H9 (cell line): ENCODE data around the gene REC114. TPM values are rescaled to one million over a fixed set of nuclear protein-coding genes. Genes with fewer than 3 reads are reported as not detected.

Source experiments
- DNase-seq: peaks from one replicate; pipeline ENCODE4 v3.0.0-alpha.2; 2017
- H2AFZ ChIP-seq: one replicate; pipeline ENCODE4 v1.6.1; 2013; ENCODE audit warnings: mild to moderate bottlenecking, low read length, control low read depth, moderate library complexity
- H2AK5ac ChIP-seq: 2 replicates; pipeline ENCODE4 v1.6.1; 2013; ENCODE audit warnings: low read length, control low read depth, mixed read lengths; ENCODE audit not compliant: insufficient read length
- H2BK120ac ChIP-seq: one replicate; pipeline ENCODE4 v1.6.1; 2013; ENCODE audit warnings: low read depth, mild to moderate bottlenecking, low read length, control low read depth, inconsistent platforms; ENCODE audit not compliant: poor library complexity, severe bottlenecking
- H2BK12ac ChIP-seq: 2 replicates; pipeline ENCODE4 v1.6.1; 2013; ENCODE audit warnings: low read length, control low read depth, mixed read lengths, low read depth; ENCODE audit not compliant: insufficient read length
- H2BK15ac ChIP-seq: 2 replicates; pipeline ENCODE4 v1.6.1; 2013; ENCODE audit warnings: low read depth, low read length, control low read depth
- H2BK20ac ChIP-seq: one replicate; pipeline ENCODE4 v1.6.1; 2013; ENCODE audit warnings: low read depth, mild to moderate bottlenecking, low read length, control low read depth, inconsistent platforms; ENCODE audit not compliant: poor library complexity, severe bottlenecking
- H2BK5ac ChIP-seq: 2 replicates; pipeline ENCODE4 v1.6.1; 2013; ENCODE audit warnings: low read length, control low read depth, mixed read lengths; ENCODE audit not compliant: insufficient read length
- H3K14ac ChIP-seq: 2 replicates; pipeline ENCODE4 v1.6.1; 2013; ENCODE audit warnings: low read length, control low read depth; ENCODE audit not compliant: insufficient read depth
- H3K18ac ChIP-seq: 2 replicates; pipeline ENCODE4 v1.6.1; 2013; ENCODE audit warnings: low read depth, mild to moderate bottlenecking, mixed read lengths, low read length, control low read depth; ENCODE audit not compliant: insufficient read length
- H3K23ac ChIP-seq: 2 replicates; pipeline ENCODE4 v1.6.1; 2013; ENCODE audit warnings: low read length, control low read depth, mixed read lengths, low read depth; ENCODE audit not compliant: insufficient read length
- H3K23me2 ChIP-seq: 2 replicates; pipeline ENCODE4 v1.6.1; 2013; ENCODE audit warnings: low read depth, mild to moderate bottlenecking, mixed read lengths, low read length, control low read depth; ENCODE audit not compliant: insufficient read length, poor library complexity, severe bottlenecking
- H3K27ac ChIP-seq: 2 replicates; pipeline ENCODE4 v1.5.1; 2013; ENCODE audit warnings: low read length, control low read depth, mixed read lengths, low read depth; ENCODE audit not compliant: insufficient read length
- H3K27me3 ChIP-seq: 2 replicates; pipeline ENCODE4 v1.6.1; 2013; ENCODE audit warnings: low read length, control low read depth, inconsistent platforms; ENCODE audit not compliant: insufficient read depth
- H3K4ac ChIP-seq: 2 replicates; pipeline ENCODE4 v1.6.1; 2013; ENCODE audit warnings: low read depth, mild to moderate bottlenecking, control low read depth, inconsistent platforms, low read length, moderate library complexity
- H3K4me1 ChIP-seq: 2 replicates; pipeline ENCODE4 v1.6.1; 2013; ENCODE audit warnings: low read length, control low read depth, inconsistent platforms; ENCODE audit not compliant: insufficient read depth
- H3K4me2 ChIP-seq: 2 replicates; pipeline ENCODE4 v1.6.1; 2013; ENCODE audit warnings: low read length, control low read depth, mixed read lengths; ENCODE audit not compliant: insufficient read length, insufficient read depth
- H3K56ac ChIP-seq: 2 replicates; pipeline ENCODE4 v1.6.1; 2013; ENCODE audit warnings: low read depth, mild to moderate bottlenecking, mixed read lengths, low read length, control low read depth; ENCODE audit not compliant: insufficient read length
- H3K79me1 ChIP-seq: 2 replicates; pipeline ENCODE4 v1.6.1; 2013; ENCODE audit warnings: low read depth, mild to moderate bottlenecking, moderate library complexity, low read length, control low read depth, inconsistent platforms; ENCODE audit not compliant: insufficient read depth, poor library complexity, severe bottlenecking
- H3K79me2 ChIP-seq: 2 replicates; pipeline ENCODE4 v1.6.1; 2013; ENCODE audit warnings: low read length, control low read depth, inconsistent platforms; ENCODE audit not compliant: insufficient read depth
- H3K9ac ChIP-seq: 2 replicates; pipeline ENCODE4 v1.6.1; 2013; ENCODE audit warnings: low read length, control low read depth, mixed read lengths; ENCODE audit not compliant: insufficient read length; ENCODE audit errors: extremely low read depth
- H3K9me3 ChIP-seq: one replicate; pipeline ENCODE4 v1.6.1; 2013; ENCODE audit warnings: low read depth, low read length, inconsistent platforms; ENCODE audit not compliant: control insufficient read depth
- H3T11ph ChIP-seq: one replicate; pipeline ENCODE4 v1.6.1; 2013; ENCODE audit warnings: mild to moderate bottlenecking, low read length, control low read depth, inconsistent platforms
- H4K20me1 ChIP-seq: one replicate; pipeline ENCODE4 v1.6.1; 2013; ENCODE audit not compliant: control insufficient read depth, insufficient read length, insufficient read depth
- H4K5ac ChIP-seq: 2 replicates; pipeline ENCODE4 v1.6.1; 2013; ENCODE audit warnings: low read depth, mild to moderate bottlenecking, mixed read lengths, low read length, control low read depth; ENCODE audit not compliant: insufficient read length
- H4K8ac ChIP-seq: replicated peaks from 2 replicates; pipeline ENCODE4 v1.6.1; 2013; ENCODE audit warnings: low read length, control low read depth, mixed read lengths, low read depth; ENCODE audit not compliant: insufficient read length
- H4K91ac ChIP-seq: 2 replicates; pipeline ENCODE4 v1.6.1; 2013; ENCODE audit warnings: low read depth, mild to moderate bottlenecking, moderate library complexity, mixed read lengths, low read length, control low read depth; ENCODE audit not compliant: insufficient read length
- H3K27ac Mint-ChIP-seq, 3 experiments: 2 replicates in 2 of 3; 3 replicates in 1 of 3; pipeline ENCODE4 v1.8.0; 2020 to 2021; ENCODE audit warnings: mixed read lengths in 3 of 3, mild to moderate bottlenecking in 1 of 3, moderate library complexity in 1 of 3
- H3K27me3 Mint-ChIP-seq: 2 replicates; pipeline ENCODE4 v1.8.0; 2021; ENCODE audit warnings: low read depth, mild to moderate bottlenecking, moderate library complexity, mixed read lengths
- H3K36me3 Mint-ChIP-seq, 3 experiments: 2 replicates in 2 of 3; 3 replicates in 1 of 3; pipeline ENCODE4 v1.8.0; 2020 to 2021; ENCODE audit warnings: low read depth in 3 of 3, mixed read lengths in 3 of 3; ENCODE audit not compliant: insufficient read depth in 1 of 3
- H3K4me1 Mint-ChIP-seq, 2 experiments: 2 replicates each; pipeline ENCODE4 v1.8.0; 2020; ENCODE audit warnings: mixed read lengths in 2 of 2
- H3K4me3 Mint-ChIP-seq, 2 experiments: 2 replicates in 1 of 2; 3 replicates in 1 of 2; pipeline ENCODE4 v1.8.0; 2020 to 2021; ENCODE audit warnings: mild to moderate bottlenecking in 2 of 2, mixed read lengths in 2 of 2, moderate library complexity in 1 of 2
- H3K9me3 Mint-ChIP-seq, 2 experiments: 2 replicates in 1 of 2; 3 replicates in 1 of 2; pipeline ENCODE4 v1.8.0; 2020; ENCODE audit warnings: mild to moderate bottlenecking in 2 of 2, mixed read lengths in 2 of 2, moderate library complexity in 1 of 2
- WGBS: extraction: QIAGEN DNeasy Blood & Tissue Kit; methylation state at CpG from one replicate; pipeline ENCODE4 v1.1.7; 2013; ENCODE audit warnings: missing lambda C conversion rate, low lambda C conversion rate, mixed read lengths; ENCODE audit not compliant: insufficient read length; ENCODE audit errors: extremely low coverage; 5-methylcytosine and 5-hydroxymethylcytosine counted together
- long read RNA-seq: library from polyadenylated mRNA; unstranded; transcript quantifications from one replicate; pipeline ENCODE4 v2.0.0, GENCODE V29; 2020
- total RNA-seq: library from RNA; stranded (reverse); gene quantifications from 2 replicates; pipeline ENCODE4 v1.2.1, GENCODE V29; 2021
- TF ChIP-seq, protein P1 (sequence below): fragments of 200-600 bp; sonication (generic); conservative IDR thresholded peaks from 3 replicates; pipeline ENCODE4 v1.8.0; 2021; ENCODE audit warnings: antibody characterized with exemption, mild to moderate bottlenecking

The REC114 gene
- total RNA-seq: not detected in 2 replicates
- long read RNA-seq: 0 reads

DNA sequence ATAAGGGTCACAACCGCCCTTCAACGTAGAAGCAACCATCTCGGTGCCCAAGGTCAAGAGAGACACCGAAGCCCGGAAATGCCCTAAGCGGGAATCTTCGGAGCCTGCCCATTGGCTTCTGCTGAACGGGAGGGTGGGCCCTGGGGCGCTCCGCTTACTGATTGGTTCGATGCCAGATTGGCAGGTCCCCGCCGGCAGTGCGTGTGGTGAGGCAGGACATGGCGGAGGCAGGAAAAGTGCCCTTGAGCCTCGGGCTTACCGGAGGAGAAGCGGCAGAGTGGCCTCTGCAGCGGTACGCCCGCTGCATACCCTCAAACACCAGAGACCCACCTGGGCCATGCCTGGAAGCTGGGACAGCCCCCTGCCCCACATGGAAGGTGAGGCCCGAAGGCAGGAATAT, at the start of gene REC114:
TSS of gene REC114 (plus strand) at position 197 of the 400 bp plus-strand sequence. CDS start at position 219, 22 bp downstream.
- Histone ChIP-seq H2BK12ac (no peak within 1 kb of the TSS), H4K91ac (no peak within 1 kb of the TSS), H2AK5ac (no peak within 1 kb of the TSS), H2AFZ (no peak within 1 kb of the TSS), H3K27me3 (no peaks in the 10 kb centered on the region), H3K4me2 (no peak within 1 kb of the TSS), H2BK120ac (no peak within 1 kb of the TSS), H3K14ac (no peak within 1 kb of the TSS; the same call in 1 of the 2 replicates), H4K8ac (no peak within 1 kb of the TSS), H3K27ac (no peak within 1 kb of the TSS), H2BK15ac (no peak within 1 kb of the TSS), H3K79me2 (no peaks in the 10 kb centered on the region), H3T11ph (no peak within 1 kb of the TSS), H4K5ac (no peak within 1 kb of the TSS), H3K9ac (no peak within 1 kb of the TSS), H3K4me1 (no peaks in the 10 kb centered on the region), H2BK5ac (no peak within 1 kb of the TSS), H3K4ac (no peak within 1 kb of the TSS), H3K23ac (no peak within 1 kb of the TSS), H3K79me1 (no peaks in the 10 kb centered on the region), H3K9me3 (no peaks in the 10 kb centered on the region), H3K23me2 (no peaks in the 10 kb centered on the region), H3K56ac (no peak within 1 kb of the TSS), H3K18ac (no peak within 1 kb of the TSS), H4K20me1 (no peaks in the 10 kb centered on the region), H2BK20ac (no peak within 1 kb of the TSS)
- no CpG with 5 or more reads among the region's 22 CpGs for WGBS
- H3K4me1 Mint-ChIP-seq: peaks cover 10 to 11% of the 10 kb centered on the region in 2 experiments
- H3K27me3 Mint-ChIP-seq: peaks cover 2% of the 10 kb centered on the region
- no peak within 1 kb of the TSS for H3K4me3 Mint-ChIP-seq
- H3K9me3 Mint-ChIP-seq: no peaks in the 10 kb centered on the region; a peak in 1 of 5 replicates
- no peak for DNase-seq
- TF ChIP-seq, protein P1, sequence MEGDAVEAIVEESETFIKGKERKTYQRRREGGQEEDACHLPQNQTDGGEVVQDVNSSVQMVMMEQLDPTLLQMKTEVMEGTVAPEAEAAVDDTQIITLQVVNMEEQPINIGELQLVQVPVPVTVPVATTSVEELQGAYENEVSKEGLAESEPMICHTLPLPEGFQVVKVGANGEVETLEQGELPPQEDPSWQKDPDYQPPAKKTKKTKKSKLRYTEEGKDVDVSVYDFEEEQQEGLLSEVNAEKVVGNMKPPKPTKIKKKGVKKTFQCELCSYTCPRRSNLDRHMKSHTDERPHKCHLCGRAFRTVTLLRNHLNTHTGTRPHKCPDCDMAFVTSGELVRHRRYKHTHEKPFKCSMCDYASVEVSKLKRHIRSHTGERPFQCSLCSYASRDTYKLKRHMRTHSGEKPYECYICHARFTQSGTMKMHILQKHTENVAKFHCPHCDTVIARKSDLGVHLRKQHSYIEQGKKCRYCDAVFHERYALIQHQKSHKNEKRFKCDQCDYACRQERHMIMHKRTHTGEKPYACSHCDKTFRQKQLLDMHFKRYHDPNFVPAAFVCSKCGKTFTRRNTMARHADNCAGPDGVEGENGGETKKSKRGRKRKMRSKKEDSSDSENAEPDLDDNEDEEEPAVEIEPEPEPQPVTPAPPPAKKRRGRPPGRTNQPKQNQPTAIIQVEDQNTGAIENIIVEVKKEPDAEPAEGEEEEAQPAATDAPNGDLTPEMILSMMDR: no peak
- H3K27ac Mint-ChIP-seq: peak within 1 kb of the TSS in 1 of 3 experiments; percentile 7; a peak in 1 of 7 replicates
- 0 out of 7 replicates have a peak, but pooled peaks cover 0 to 3% (median 0%) of the 10 kb centered on the region in 3 experiments for H3K36me3 Mint-ChIP-seq
